Hepatocyte (in vitro differentiated cells): ENCODE measurements around the gene MTURN. TPM values are rescaled to one million over a fixed set of nuclear protein-coding genes. Genes with fewer than 3 reads are reported as not detected.

ENCODE experiments used
- DNase-seq: peaks from one replicate; pipeline ENCODE4 v3.0.0-alpha.2; 2016; ENCODE audit warnings: low spot score
- H2AFZ ChIP-seq: fragments of 200-600 bp; sonication (generic); 2 replicates; pipeline ENCODE4 v1.6.0; 2016; ENCODE audit warnings: antibody characterized with exemption, mild to moderate bottlenecking
- H3K27ac ChIP-seq: fragments of 200-600 bp; sonication (generic); 2 replicates; pipeline ENCODE4 v1.5.1; 2016; ENCODE audit warnings: mild to moderate bottlenecking
- H3K27me3 ChIP-seq: fragments of 200-600 bp; sonication (generic); 2 replicates; pipeline ENCODE4 v1.6.1; 2016
- H3K36me3 ChIP-seq: fragments of 200-600 bp; sonication (generic); replicated peaks from 2 replicates; pipeline ENCODE4 v1.5.1; 2016; ENCODE audit warnings: low read depth; ENCODE audit not compliant: insufficient read depth
- H3K4me1 ChIP-seq: fragments of 200-600 bp; sonication (generic); 2 replicates; pipeline ENCODE4 v1.5.1; 2016; ENCODE audit warnings: mild to moderate bottlenecking, moderate library complexity; ENCODE audit not compliant: insufficient read depth
- H3K4me2 ChIP-seq: fragments of 200-600 bp; sonication (generic); 2 replicates; pipeline ENCODE4 v1.6.0; 2016
- H3K4me3 ChIP-seq: fragments of 200-600 bp; sonication (generic); 2 replicates; pipeline ENCODE4 v1.5.1; 2016; ENCODE audit warnings: mild to moderate bottlenecking
- H3K79me2 ChIP-seq: fragments of 200-600 bp; sonication (generic); 2 replicates; pipeline ENCODE4 v1.6.0; 2017; ENCODE audit warnings: mild to moderate bottlenecking
- H3K9me2 ChIP-seq: fragments of 200-600 bp; sonication (generic); replicated peaks from 2 replicates; pipeline ENCODE4 v1.6.0; 2017; ENCODE audit warnings: mild to moderate bottlenecking; ENCODE audit not compliant: insufficient read depth
- H3K9me3 ChIP-seq: fragments of 200-600 bp; sonication (generic); 2 replicates; pipeline ENCODE4 v1.5.1; 2016; ENCODE audit warnings: low read depth, mild to moderate bottlenecking
- H4K20me1 ChIP-seq: fragments of 200-600 bp; sonication (generic); 2 replicates; pipeline ENCODE4 v1.6.0; 2016; ENCODE audit warnings: mild to moderate bottlenecking; ENCODE audit not compliant: insufficient read depth, poor library complexity, severe bottlenecking
- EZH2 ChIP-seq: fragments of 200-600 bp; sonication (generic); IDR thresholded peaks from 2 replicates; pipeline ENCODE4 v1.6.1; 2016; ENCODE audit warnings: antibody characterized with exemption, mild to moderate bottlenecking, borderline replicate concordance
- EZH2phosphoT487 ChIP-seq: fragments of 200-600 bp; sonication (generic); IDR thresholded peaks from one replicate; pipeline ENCODE4 v1.6.1; 2018; ENCODE audit warnings: antibody characterized with exemption, mild to moderate bottlenecking, low read depth, moderate library complexity; ENCODE audit not compliant: unreplicated experiment, severe bottlenecking
- WGBS: methylation state at CpG from one replicate; pipeline ENCODE4 v1.1.6; 2016; ENCODE audit warnings: low lambda C conversion rate; ENCODE audit errors: missing lambda C conversion rate; 5-methylcytosine and 5-hydroxymethylcytosine counted together
- polyA plus RNA-seq: library from polyadenylated mRNA; unstranded; fragments of >200 nt; fragmentation: Nextera tagmentation; extraction: Ambion mirVana; gene quantifications from 2 replicates; pipeline ENCODE4 v1.2.1, GENCODE V29; 2016
- total RNA-seq: library from RNA; depleted of rRNA; stranded (reverse); fragments of >200 nt; gene quantifications from 2 replicates; pipeline ENCODE4 v1.2.3, GENCODE V29; 2014
- TF ChIP-seq, protein P1 (sequence below): fragments of 200-600 bp; sonication (generic); IDR thresholded peaks from 2 replicates; pipeline ENCODE4 v1.5.1; 2016; ENCODE audit warnings: antibody characterized with exemption, mild to moderate bottlenecking; ENCODE audit not compliant: poor library complexity

MTURN gene
- total and polyA plus RNA-seq, 2 experiments from 2014 or later: 4.5 to 14.5 TPM

DNA sequence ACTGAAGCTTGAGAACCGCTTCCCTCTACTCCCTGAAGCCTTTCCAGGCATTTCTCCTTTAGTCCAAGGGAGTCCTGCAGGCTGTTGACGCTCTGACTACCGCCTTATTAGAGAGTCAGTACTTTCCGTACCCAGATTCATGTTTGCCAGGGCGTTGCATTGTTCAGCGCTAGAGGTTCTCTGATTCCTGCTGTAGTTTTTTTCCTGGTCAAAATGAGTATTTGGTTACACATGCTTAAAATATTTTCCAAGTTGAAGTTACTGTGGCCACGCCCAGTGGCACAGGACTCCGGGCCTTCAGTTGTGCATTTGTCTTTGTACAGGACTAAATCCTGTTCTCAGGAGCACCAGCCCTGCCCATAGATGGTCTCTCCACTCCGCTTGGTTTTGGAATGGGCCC lies 7.9 kb downstream of the MTURN start:
- no peaks in the 10 kb centered on the region for H3K27me3 ChIP-seq
- no peak for TF ChIP-seq EZH2phosphoT487
- H3K4me1 ChIP-seq: peaks cover 14% of the 10 kb centered on the region
- H3K79me2 ChIP-seq: no peaks in the 10 kb centered on the region
- H4K20me1 ChIP-seq: no peaks in the 10 kb centered on the region
- no peak overlapping the region for H2AFZ ChIP-seq
- H3K36me3 ChIP-seq: no peaks in the 10 kb centered on the region
- no peaks in the 10 kb centered on the region for H3K9me2 ChIP-seq
- peak overlapping the region; percentile 36 for H3K27ac ChIP-seq
- 74% methylated on average over 9 of the region's 9 CpGs for whole genome bisulfite sequencing
- DNase-seq: peak; percentile 44
- no peak overlapping the region for H3K4me3 ChIP-seq
- peak overlapping the region; percentile 1 for H3K4me2 ChIP-seq
- no peaks in the 10 kb centered on the region for H3K9me3 ChIP-seq

DNA sequence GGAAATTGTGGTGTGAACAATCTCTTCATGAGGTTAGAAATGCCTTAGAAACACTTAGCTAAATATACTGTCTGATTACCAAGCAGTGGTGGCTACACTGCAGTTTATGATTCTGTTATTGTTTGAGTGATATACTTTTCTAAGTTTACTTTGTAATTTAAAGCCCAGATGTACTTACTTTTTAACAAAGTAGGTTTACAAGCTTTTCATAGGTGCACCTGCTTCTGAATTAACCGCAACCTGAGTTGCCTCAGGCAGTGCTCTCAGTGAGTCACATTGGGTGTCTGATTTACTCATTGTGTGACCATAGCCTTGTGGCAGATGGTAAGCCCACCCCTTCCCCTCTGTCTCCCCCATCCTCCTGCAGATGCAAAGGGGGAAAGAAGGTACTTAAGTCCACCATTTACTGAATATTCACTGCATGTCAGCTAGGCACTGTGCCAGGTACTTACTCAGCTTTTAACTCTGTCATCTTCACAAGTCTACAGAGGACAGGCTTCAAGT lies 9.0 kb downstream of the MTURN start:
- no peak overlapping the region for H3K4me3 ChIP-seq
- H3K27me3 ChIP-seq: no peaks in the 10 kb centered on the region
- H3K4me2 ChIP-seq: no peak overlapping the region
- H2AFZ ChIP-seq: no peak overlapping the region
- no peak overlapping the region for H3K27ac ChIP-seq
- 50% methylated on average over 1 of the region's 1 CpG for WGBS
- H3K36me3 ChIP-seq: no peaks in the 10 kb centered on the region
- no peaks in the 10 kb centered on the region for H3K79me2 ChIP-seq
- H3K9me2 ChIP-seq: no peaks in the 10 kb centered on the region
- peaks cover 14% of the 10 kb centered on the region for H3K4me1 ChIP-seq
- no peaks in the 10 kb centered on the region for H3K9me3 ChIP-seq
- no peak for DNase-seq
- no peak for TF ChIP-seq EZH2
- no peak for TF ChIP-seq EZH2phosphoT487
- TF ChIP-seq, protein P1, sequence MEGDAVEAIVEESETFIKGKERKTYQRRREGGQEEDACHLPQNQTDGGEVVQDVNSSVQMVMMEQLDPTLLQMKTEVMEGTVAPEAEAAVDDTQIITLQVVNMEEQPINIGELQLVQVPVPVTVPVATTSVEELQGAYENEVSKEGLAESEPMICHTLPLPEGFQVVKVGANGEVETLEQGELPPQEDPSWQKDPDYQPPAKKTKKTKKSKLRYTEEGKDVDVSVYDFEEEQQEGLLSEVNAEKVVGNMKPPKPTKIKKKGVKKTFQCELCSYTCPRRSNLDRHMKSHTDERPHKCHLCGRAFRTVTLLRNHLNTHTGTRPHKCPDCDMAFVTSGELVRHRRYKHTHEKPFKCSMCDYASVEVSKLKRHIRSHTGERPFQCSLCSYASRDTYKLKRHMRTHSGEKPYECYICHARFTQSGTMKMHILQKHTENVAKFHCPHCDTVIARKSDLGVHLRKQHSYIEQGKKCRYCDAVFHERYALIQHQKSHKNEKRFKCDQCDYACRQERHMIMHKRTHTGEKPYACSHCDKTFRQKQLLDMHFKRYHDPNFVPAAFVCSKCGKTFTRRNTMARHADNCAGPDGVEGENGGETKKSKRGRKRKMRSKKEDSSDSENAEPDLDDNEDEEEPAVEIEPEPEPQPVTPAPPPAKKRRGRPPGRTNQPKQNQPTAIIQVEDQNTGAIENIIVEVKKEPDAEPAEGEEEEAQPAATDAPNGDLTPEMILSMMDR: no peak
- H4K20me1 ChIP-seq: no peaks in the 10 kb centered on the region

DNA sequence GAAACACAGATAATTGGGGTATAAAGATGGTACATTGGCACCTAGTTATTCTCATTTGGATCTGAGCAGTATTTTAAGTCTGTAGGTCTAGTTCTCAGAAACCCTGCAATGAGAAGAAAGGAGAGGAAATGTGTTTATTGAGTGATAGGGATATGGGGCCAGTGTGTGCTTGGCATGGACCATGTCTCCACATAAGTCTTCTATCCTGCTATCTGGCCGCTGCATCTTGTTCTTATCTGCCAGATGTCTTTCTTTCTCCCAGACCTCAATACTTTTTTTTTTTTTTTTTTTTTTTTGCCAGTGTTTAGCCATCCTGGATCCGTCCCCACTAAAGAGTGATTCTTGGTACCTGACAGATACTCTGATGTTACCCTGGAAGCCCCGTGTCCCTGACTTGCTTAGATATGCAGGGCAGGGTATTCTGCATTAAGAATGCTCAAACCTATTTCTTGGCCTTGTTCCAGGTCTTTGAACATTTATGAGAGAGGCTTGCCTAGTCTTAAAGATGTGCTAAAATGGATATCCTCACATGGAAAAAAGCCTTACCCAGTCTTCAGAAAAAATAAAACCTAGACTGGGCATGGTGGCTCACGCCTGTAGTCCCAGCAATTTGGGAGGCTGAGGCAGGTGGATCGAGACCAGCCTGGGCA lies 10.0 kb downstream of the MTURN start:
- H3K4me1 ChIP-seq: peaks cover 14% of the 10 kb centered on the region
- H3K4me2 ChIP-seq: no peak overlapping the region
- no peaks in the 10 kb centered on the region for H3K9me2 ChIP-seq
- H4K20me1 ChIP-seq: no peaks in the 10 kb centered on the region
- TF ChIP-seq EZH2phosphoT487 (no peak), EZH2 (no peak)
- TF ChIP-seq, protein P1: no peak
- H3K4me3 ChIP-seq: no peak overlapping the region
- no peaks in the 10 kb centered on the region for H3K79me2 ChIP-seq
- no peak overlapping the region for H3K27ac ChIP-seq
- no peaks in the 10 kb centered on the region for H3K27me3 ChIP-seq
- no peak overlapping the region for H2AFZ ChIP-seq
- H3K9me3 ChIP-seq: no peaks in the 10 kb centered on the region
- WGBS: 76% methylated on average over 5 of the region's 5 CpGs
- no peak for DNase-seq
- no peaks in the 10 kb centered on the region for H3K36me3 ChIP-seq

DNA sequence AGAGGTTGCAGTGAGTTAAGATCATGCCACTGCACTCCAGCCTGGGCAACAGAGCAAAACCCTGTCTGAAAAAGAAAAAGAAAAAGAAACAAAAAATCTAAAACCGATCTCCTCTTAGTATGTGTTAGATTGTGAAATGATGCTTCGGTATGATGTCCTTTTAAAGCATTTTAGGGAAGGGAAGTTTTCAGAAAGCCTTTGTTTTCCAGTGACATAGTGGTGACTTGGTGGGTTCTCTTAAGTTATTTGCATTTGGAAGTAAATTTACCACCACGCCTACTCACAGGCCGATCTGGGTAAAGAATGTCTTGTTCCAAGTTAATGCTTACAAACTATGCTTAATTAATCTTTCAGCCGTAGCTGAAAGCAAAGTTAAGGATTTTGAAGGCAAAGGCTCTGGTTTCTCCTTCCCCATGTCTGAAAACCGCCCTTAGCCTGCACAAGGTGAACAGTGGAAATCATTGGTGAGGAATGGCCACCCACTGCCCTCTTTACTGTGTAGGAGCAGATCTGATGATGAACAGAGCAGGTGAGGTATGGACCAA lies 10.7 kb downstream of the MTURN start:
- no peaks in the 10 kb centered on the region for H3K27me3 ChIP-seq
- WGBS: 88% methylated on average over 6 of the region's 6 CpGs
- no peaks in the 10 kb centered on the region for H4K20me1 ChIP-seq
- no peak for DNase-seq
- peaks cover 14% of the 10 kb centered on the region for H3K4me1 ChIP-seq
- H3K9me2 ChIP-seq: no peaks in the 10 kb centered on the region
- H3K9me3 ChIP-seq: no peaks in the 10 kb centered on the region
- H3K4me2 ChIP-seq: no peak overlapping the region
- no peak overlapping the region for H3K27ac ChIP-seq
- H3K36me3 ChIP-seq: no peaks in the 10 kb centered on the region
- no peak overlapping the region for H2AFZ ChIP-seq
- no peaks in the 10 kb centered on the region for H3K79me2 ChIP-seq
- TF ChIP-seq, protein P1: no peak
- no peak for TF ChIP-seq EZH2
- no peak for TF ChIP-seq EZH2phosphoT487
- no peak overlapping the region for H3K4me3 ChIP-seq
